HG02885 (cell line): ENCODE data around the gene MYDGF.

Source experiments
- ATAC-seq: cut with Tn5 transposase; IDR thresholded peaks from one replicate; pipeline ENCODE4 v1.9.1; 2021; ENCODE audit warnings: mild to moderate bottlenecking; ENCODE audit not compliant: unreplicated experiment, poor library complexity

The MYDGF gene

GRCh38 chr19:4619668-4620294 lies 50.4 kb downstream of the MYDGF start:
- no peak for ATAC-seq

- no peak for ATAC-seq
These were observed 52.1 kb downstream of the MYDGF start for GRCh38 chr19:4618019-4618418.

DNA sequence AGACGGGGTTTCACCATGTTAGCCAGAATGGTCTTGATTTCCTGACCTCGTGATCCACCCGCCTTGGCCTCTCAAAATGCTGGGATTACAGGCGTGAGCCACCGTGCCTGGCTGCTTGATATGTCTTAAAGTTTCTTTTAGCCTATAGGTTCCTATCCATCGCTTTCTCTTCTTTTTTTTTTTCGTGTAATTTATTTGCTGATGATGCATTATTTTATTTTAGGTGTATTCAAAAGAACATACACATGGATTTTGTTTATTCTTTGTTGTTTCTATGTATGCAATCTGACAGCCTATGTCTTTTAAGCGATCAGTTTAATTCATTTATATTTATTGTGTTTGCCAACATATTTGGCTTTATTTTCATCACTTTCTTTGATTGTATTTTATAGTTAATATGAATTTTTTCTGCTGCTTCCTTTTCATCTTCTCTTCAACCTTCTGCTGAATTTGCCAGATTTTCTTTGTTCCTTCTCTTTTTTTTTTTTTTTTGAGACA lies 56.8 kb downstream of the MYDGF start:
- no peak for ATAC-seq

DNA sequence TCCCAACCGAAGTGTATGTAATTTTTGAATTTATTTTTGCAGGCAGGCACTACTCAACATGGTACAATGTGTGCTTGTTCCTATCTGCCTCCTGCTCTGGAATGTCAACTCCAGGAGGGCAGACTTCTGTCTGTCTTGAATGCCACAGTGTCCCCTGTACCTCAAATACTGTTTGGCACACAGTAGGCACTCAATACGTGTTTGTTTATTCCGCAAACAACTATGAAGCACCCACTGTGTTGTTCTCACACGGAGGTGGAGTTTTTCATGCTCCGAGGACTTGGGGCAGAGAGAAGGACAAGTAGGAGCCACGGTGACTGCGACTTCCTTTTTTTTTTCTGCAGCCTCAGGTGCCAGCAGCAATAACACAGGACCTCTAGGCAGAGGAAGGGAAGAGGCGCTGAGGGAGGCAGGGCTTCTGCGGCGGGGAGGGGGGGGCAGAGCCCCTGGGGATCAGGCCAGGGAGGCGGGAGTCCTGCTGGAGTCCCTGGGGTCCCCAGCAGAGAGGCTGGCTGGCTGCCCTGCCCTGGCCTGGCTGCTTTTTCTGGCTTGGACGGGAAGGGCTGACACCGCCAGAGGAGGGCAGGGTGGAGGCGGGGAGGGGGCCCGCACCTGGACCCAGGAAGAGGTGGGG lies 60.1 kb downstream of the MYDGF start:
- ATAC-seq, result no peak
